H1 (cell line): ENCODE results near the gene KCNK3. TPM values are rescaled to one million over a fixed set of nuclear protein-coding genes. Genes with fewer than 3 reads are reported as not detected.

ENCODE experiments used
- BACH1 ChIP-seq: IDR thresholded peaks from 2 replicates; pipeline ENCODE4 v1.6.1; 2012; ENCODE audit warnings: low read length, improper control_type of control experiment
- KDM4A ChIP-seq: IDR thresholded peaks from one replicate; pipeline ENCODE4 v1.7.1; 2012; ENCODE audit warnings: low read depth, mild to moderate bottlenecking, moderate library complexity, low read length, inconsistent platforms; ENCODE audit not compliant: severe bottlenecking
- RNF2 ChIP-seq: fragments of 200-900, 300-1000 bp; sonication (generic); IDR thresholded peaks from 2 replicates; pipeline ENCODE4 v1.7.1; 2016; ENCODE audit warnings: borderline replicate concordance, low read depth, mild to moderate bottlenecking, antibody characterized with exemption, low read length; ENCODE audit not compliant: poor library complexity, severe bottlenecking; ENCODE audit errors: missing control alignments
- YY1 ChIP-seq: IDR thresholded peaks from 2 replicates; pipeline ENCODE4 v1.6.1; 2011; ENCODE audit warnings: low read depth, mild to moderate bottlenecking, low read length
- ZNF274 ChIP-seq: IDR thresholded peaks from 2 replicates; pipeline ENCODE4 v1.7.0; 2012; ENCODE audit warnings: low read length, borderline replicate concordance; ENCODE audit errors: extremely low read depth
- polyA plus RNA-seq, 7 experiments: library from polyadenylated mRNA; depleted of rRNA in 3 of 7; stranded (reverse) in 5 of 7; unstranded in 2 of 7; fragments of >200 nt in 5 of 7; fragments of 200-250 nt in 2 of 7; gene quantifications; 1 replicate in 5 of 7; 2 replicates in 1 of 7; 4 replicates in 1 of 7; pipeline versions ENCODE4 v1.2.1 to v1.2.3, GENCODE V29; 2011 to 2013; ENCODE audit warnings: missing spikeins in 2 of 7, mixed read lengths in 2 of 7
- total RNA-seq: library from RNA; stranded (reverse); fragmentation: NEBNext Ultra II Directional; extraction: Animal tissue kit (Norgen Biotek cat#: 25700); gene quantifications from 2 replicates; pipeline ENCODE4 v1.2.1, GENCODE V29; 2021

The KCNK3 gene
- total and polyA plus RNA-seq, 2 of the 8 experiments (the other 6 are each of a cell fraction or from before 2014, with no cell fraction given), result 0.29 to 0.30 TPM

DNA sequence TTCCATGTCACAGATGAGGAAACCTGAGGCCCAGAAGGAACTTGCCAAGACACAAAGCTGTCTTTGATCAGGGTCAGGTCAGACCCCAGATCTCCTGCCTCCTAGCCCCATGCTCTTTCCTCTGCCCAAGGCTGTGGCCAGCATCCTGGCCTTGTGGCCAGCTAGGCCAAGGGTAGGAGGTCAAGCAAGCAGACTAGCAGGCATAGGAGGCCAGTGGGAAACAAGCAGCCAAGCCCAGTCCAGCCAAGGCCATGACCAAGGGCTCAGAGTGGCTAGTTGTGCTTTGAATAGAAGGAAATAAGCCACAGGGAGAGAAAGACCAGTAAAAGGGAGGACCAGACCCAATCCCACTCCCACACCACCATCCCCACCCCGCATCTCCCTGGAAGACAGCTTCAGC, 30.4 kb downstream of the KCNK3 start (continued):
- TF ChIP-seq RNF2 (no peak), BACH1 (no peak), YY1 (no peak), KDM4A (no peak), ZNF274 (no peak)
